Keratinocyte (primary cell): ENCODE results near the gene MED15. TPM values are rescaled to one million over a fixed set of nuclear protein-coding genes. Genes with fewer than 3 reads are reported as not detected.

Experiments
- DNase-seq: peaks from one replicate; pipeline ENCODE4 v3.0.0-alpha.2; 2011; ENCODE audit warnings: low read depth, missing footprints, low spot score
- FAIRE-seq: peaks from 2 replicates; lab custom pipeline; 2011; peaks lifted over from hg19 to GRCh38; lab: Jason Lieb, UNC
- H2AFZ ChIP-seq: 2 replicates; pipeline ENCODE4 v1.6.0; 2012; ENCODE audit warnings: low read length, control low read depth, inconsistent platforms; ENCODE audit not compliant: control insufficient read depth
- H3K27ac ChIP-seq: 2 replicates; pipeline ENCODE4 v1.5.1; 2011; ENCODE audit warnings: low read length; ENCODE audit not compliant: control insufficient read depth, insufficient read depth
- H3K27me3 ChIP-seq: 3 replicates; pipeline ENCODE4 v1.6.0; 2011; ENCODE audit warnings: low read length; ENCODE audit not compliant: control insufficient read depth, insufficient read depth; ENCODE audit errors: extremely low read depth
- H3K36me3 ChIP-seq, 2 experiments: 2 replicates in 1 of 2; 3 replicates in 1 of 2; pipeline ENCODE4 v1.5.1; 2011; ENCODE audit warnings: low read length in 2 of 2, mild to moderate bottlenecking in 1 of 2; ENCODE audit not compliant: control insufficient read depth in 2 of 2, insufficient read depth in 2 of 2; ENCODE audit errors: extremely low read depth in 1 of 2
- H3K4me1 ChIP-seq: 3 replicates; pipeline ENCODE4 v1.5.1; 2011; ENCODE audit warnings: low read length; ENCODE audit not compliant: control insufficient read depth, insufficient read depth; ENCODE audit errors: extremely low read depth
- H3K4me2 ChIP-seq: 3 replicates; pipeline ENCODE4 v1.6.0; 2011; ENCODE audit warnings: low read depth, low read length; ENCODE audit not compliant: control insufficient read depth, insufficient read depth; ENCODE audit errors: extremely low read depth
- H3K4me3 ChIP-seq, 3 experiments: fragments of 200-600 bp in 1 of 3; sonication (generic) in 1 of 3; 2 replicates in 2 of 3; 3 replicates in 1 of 3; pipeline ENCODE4 v1.5.1; 2011 to 2016; ENCODE audit warnings: low read length in 3 of 3, mild to moderate bottlenecking in 3 of 3, control low read depth in 2 of 3, inconsistent platforms in 1 of 3, low read depth in 1 of 3, mixed read lengths in 1 of 3, mixed run types in 1 of 3, moderate library complexity in 1 of 3; ENCODE audit not compliant: control insufficient read depth in 2 of 3, insufficient read depth in 2 of 3; ENCODE audit errors: extremely low read depth in 1 of 3
- H3K79me2 ChIP-seq: 2 replicates; pipeline ENCODE4 v1.6.0; 2012; ENCODE audit warnings: low read length; ENCODE audit not compliant: control insufficient read depth, insufficient read depth
- H3K9ac ChIP-seq: 3 replicates; pipeline ENCODE4 v1.6.0; 2011; ENCODE audit warnings: low read length; ENCODE audit not compliant: control insufficient read depth, insufficient read depth; ENCODE audit errors: extremely low read depth
- H3K9me1 ChIP-seq: 3 replicates; pipeline ENCODE4 v1.6.0; 2011; ENCODE audit warnings: low read length; ENCODE audit not compliant: control insufficient read depth, insufficient read depth; ENCODE audit errors: extremely low read depth
- H3K9me3 ChIP-seq: 2 replicates; pipeline ENCODE4 v1.5.1; 2012; ENCODE audit warnings: low read depth, low read length; ENCODE audit not compliant: control insufficient read depth
- H4K20me1 ChIP-seq: 3 replicates; pipeline ENCODE4 v1.6.0; 2011; ENCODE audit warnings: low read length; ENCODE audit not compliant: control insufficient read depth, insufficient read depth; ENCODE audit errors: extremely low read depth
- CTCF ChIP-seq, 3 experiments: IDR thresholded peaks in 1 of 3; conservative IDR thresholded peaks in 1 of 3; optimal IDR thresholded peaks in 1 of 3; 2 replicates in 2 of 3; 3 replicates in 1 of 3; pipeline versions ENCODE3 to v1.5.1; 2011; ENCODE audit warnings: low read length in 3 of 3, mild to moderate bottlenecking in 3 of 3, moderate library complexity in 2 of 3, control low read depth in 1 of 3, inconsistent platforms in 1 of 3; ENCODE audit not compliant: insufficient read depth in 2 of 3; ENCODE audit errors: extremely low read depth in 1 of 3
- EZH2 ChIP-seq: IDR thresholded peaks from one replicate; pipeline ENCODE4 v1.6.1; 2012; ENCODE audit warnings: inconsistent platforms, mild to moderate bottlenecking, low read length, moderate library complexity
- dilution Hi-C: fragments of 300-500 bp; cut with MboI; formaldehyde crosslinking; loops from one replicate; pipeline ENCODE4 v1.7.0; 2020; ENCODE audit warnings: low sequenced_read_pairs; ENCODE audit not compliant: extremely low pct_ligation_motif_present
- polyA plus RNA-seq, 5 experiments: library from polyadenylated mRNA; depleted of rRNA in 3 of 5; stranded (reverse) in 3 of 5; stranded (forward) in 1 of 5; unstranded in 1 of 5; fragments of >200 nt; gene quantifications; 1 replicate in 1 of 5; 2 replicates in 3 of 5; 3 replicates in 1 of 5; pipeline versions ENCODE4 v1.2.1 to v1.2.3, GENCODE V29; 2011 to 2012; ENCODE audit warnings: missing spikeins in 2 of 5, low read depth in 1 of 5, low replicate concordance in 1 of 5

The MED15 gene
- polyA plus RNA-seq, 1 donor (not counting 4 experiments of a cell fraction or from before 2014, with no cell fraction given), result 24.9 TPM

- Histone ChIP-seq H3K9me3 (no peaks in the 10 kb centered on the region), H4K20me1 (peaks cover 3% of the 10 kb centered on the region), H3K9ac (no peak overlapping the region), H3K4me2 (no peak overlapping the region), H3K79me2 (peaks cover 64% of the 10 kb centered on the region), H3K27me3 (no peaks in the 10 kb centered on the region), H3K36me3 (peaks cover 14 to 32% of the 10 kb centered on the region in 2 experiments), H2AFZ (no peak overlapping the region), H3K4me1 (peaks cover 72% of the 10 kb centered on the region), H3K27ac (peak overlapping the region; percentile 36), H3K9me1 (peaks cover 4% of the 10 kb centered on the region), H3K4me3 (no peak overlapping the region)
- FAIRE-seq (no peak), DNase-seq (no peak)
- dilution Hi-C loops, result no loop called here
- no peak for TF ChIP-seq CTCF (optimal IDR thresholded peaks at IDR 0.05 in 1 of 3, IDR thresholded peaks at IDR 0.05 in 1 of 3, conservative IDR thresholded peaks at IDR 0.05 in 1 of 3; ENCODE audit: extremely low read depth in 1 of 3, insufficient read depth in 2 of 3, low read length in 3 of 3)
- no peak for TF ChIP-seq EZH2
These were observed 21.1 kb downstream of the MED15 start for GRCh38 chr22:20528405-20528978.

GRCh38 chr22:20530368-20531153 is 23.2 kb downstream of the MED15 start:
- Histone ChIP-seq H3K9ac (peak overlapping the region; percentile 86), H3K4me1 (peaks cover 70% of the 10 kb centered on the region), H3K27me3 (no peaks in the 10 kb centered on the region), H4K20me1 (no peaks in the 10 kb centered on the region), H3K9me3 (no peaks in the 10 kb centered on the region), H3K4me2 (peak overlapping the region; percentile 59), H3K36me3 (peaks cover 14 to 31% of the 10 kb centered on the region in 2 experiments), H3K27ac (peak overlapping the region; percentile 96), H3K9me1 (peaks cover 4% of the 10 kb centered on the region), H2AFZ (no peak overlapping the region), H3K79me2 (peaks cover 64% of the 10 kb centered on the region), H3K4me3 (peak overlapping the region in 2 of 3 experiments; percentile 31 to 37)
- dilution Hi-C loops, result no loop called here
- TF ChIP-seq EZH2 (no peak), CTCF (optimal IDR thresholded peaks at IDR 0.05 in 1 of 3, IDR thresholded peaks at IDR 0.05 in 1 of 3, conservative IDR thresholded peaks at IDR 0.05 in 1 of 3; ENCODE audit: extremely low read depth in 1 of 3, insufficient read depth in 2 of 3, low read length in 3 of 3) (peak in 2 of 3 experiments; percentile 39 to 53)
- FAIRE-seq (peak; percentile 91), DNase-seq (peak; percentile 90)
